Osteoblast (primary cell): ENCODE data around the gene NES. TPM values are rescaled to one million over a fixed set of nuclear protein-coding genes. Genes with fewer than 3 reads are reported as not detected.

Experiments
- DNase-seq: peaks from one replicate; pipeline ENCODE4 v3.0.0; 2011; ENCODE audit warnings: low spot score, mixed read lengths; ENCODE audit not compliant: insufficient read length; ENCODE audit errors: missing footprints
- H2AFZ ChIP-seq: 2 replicates; pipeline ENCODE4 v1.6.0; 2011; ENCODE audit warnings: mild to moderate bottlenecking, low read length
- H3K27ac ChIP-seq: 2 replicates; pipeline ENCODE4 v1.5.1; 2011; ENCODE audit warnings: mild to moderate bottlenecking, low read depth, low read length, moderate library complexity
- H3K27me3 ChIP-seq: 2 replicates; pipeline ENCODE4 v1.6.0; 2012; ENCODE audit warnings: mild to moderate bottlenecking, control low read depth, inconsistent platforms, low read length, moderate library complexity; ENCODE audit not compliant: insufficient read depth
- H3K36me3 ChIP-seq: 2 replicates; pipeline ENCODE4 v1.5.1; 2011; ENCODE audit warnings: mild to moderate bottlenecking, low read length, control low read depth, moderate library complexity; ENCODE audit not compliant: insufficient read depth
- H3K4me1 ChIP-seq: 2 replicates; pipeline ENCODE4 v1.5.1; 2011; ENCODE audit warnings: mild to moderate bottlenecking, low read length, control low read depth, moderate library complexity; ENCODE audit not compliant: insufficient read depth
- H3K4me2 ChIP-seq: 2 replicates; pipeline ENCODE4 v1.6.0; 2011; ENCODE audit warnings: mild to moderate bottlenecking, low read length; ENCODE audit not compliant: insufficient read depth
- H3K4me3 ChIP-seq: fragments of 200-600 bp; sonication (generic); 3 replicates; pipeline ENCODE4 v1.5.1; 2012; ENCODE audit warnings: mild to moderate bottlenecking, low read length, inconsistent platforms; ENCODE audit not compliant: insufficient read depth
- H3K79me2 ChIP-seq: 2 replicates; pipeline ENCODE4 v1.6.0; 2012; ENCODE audit warnings: mild to moderate bottlenecking, low read length, control low read depth, inconsistent platforms; ENCODE audit not compliant: insufficient read depth
- H3K9me3 ChIP-seq: 2 replicates; pipeline ENCODE4 v1.5.1; 2011; ENCODE audit warnings: low read depth, low read length, control low read depth
- H4K20me1 ChIP-seq: 2 replicates; pipeline ENCODE4 v1.6.0; 2012; ENCODE audit warnings: mild to moderate bottlenecking, low read length, control low read depth; ENCODE audit not compliant: insufficient read depth
- total RNA-seq: library from RNA; depleted of rRNA; stranded (reverse); fragments of >200 nt; gene quantifications from 2 replicates; pipeline ENCODE4 v1.2.3, GENCODE V29; 2012
- TF ChIP-seq, protein P1 (sequence below): IDR thresholded peaks from 2 replicates; pipeline ENCODE4 v1.5.1; 2011; ENCODE audit warnings: mild to moderate bottlenecking, low read depth, low read length, moderate library complexity; ENCODE audit errors: extremely low read depth

The NES gene
- total RNA-seq, 1 donor: 0.36 TPM

DNA sequence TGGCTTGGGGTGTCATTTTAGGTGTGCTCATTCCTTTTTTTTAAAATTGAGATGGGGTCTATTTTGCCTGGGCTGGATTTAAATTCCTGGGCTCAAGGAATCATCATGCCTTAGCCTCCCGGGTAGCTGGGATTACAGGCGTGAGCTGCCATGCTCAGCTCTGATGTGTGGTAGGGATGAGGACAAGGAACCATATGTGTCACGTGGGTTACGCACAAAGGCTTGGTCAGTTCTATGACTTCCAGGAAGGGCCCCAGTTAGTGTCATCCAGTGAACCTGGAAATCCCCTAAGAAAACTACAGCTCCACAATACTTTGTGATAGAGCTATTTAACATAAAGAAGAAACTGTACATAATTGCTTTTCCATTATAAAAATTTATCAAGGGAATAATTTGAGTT is 44.3 kb upstream of the NES start:
- H3K9me3 ChIP-seq: no peaks in the 10 kb centered on the region
- no peak overlapping the region for H3K4me3 ChIP-seq
- no peak overlapping the region for H3K4me2 ChIP-seq
- no peak overlapping the region for H3K27ac ChIP-seq
- no peak for DNase-seq
- H3K27me3 ChIP-seq: no peaks in the 10 kb centered on the region
- peaks cover 37% of the 10 kb centered on the region for H4K20me1 ChIP-seq
- H3K79me2 ChIP-seq: peaks cover 44% of the 10 kb centered on the region
- H2AFZ ChIP-seq: no peak overlapping the region
- TF ChIP-seq, protein P1, sequence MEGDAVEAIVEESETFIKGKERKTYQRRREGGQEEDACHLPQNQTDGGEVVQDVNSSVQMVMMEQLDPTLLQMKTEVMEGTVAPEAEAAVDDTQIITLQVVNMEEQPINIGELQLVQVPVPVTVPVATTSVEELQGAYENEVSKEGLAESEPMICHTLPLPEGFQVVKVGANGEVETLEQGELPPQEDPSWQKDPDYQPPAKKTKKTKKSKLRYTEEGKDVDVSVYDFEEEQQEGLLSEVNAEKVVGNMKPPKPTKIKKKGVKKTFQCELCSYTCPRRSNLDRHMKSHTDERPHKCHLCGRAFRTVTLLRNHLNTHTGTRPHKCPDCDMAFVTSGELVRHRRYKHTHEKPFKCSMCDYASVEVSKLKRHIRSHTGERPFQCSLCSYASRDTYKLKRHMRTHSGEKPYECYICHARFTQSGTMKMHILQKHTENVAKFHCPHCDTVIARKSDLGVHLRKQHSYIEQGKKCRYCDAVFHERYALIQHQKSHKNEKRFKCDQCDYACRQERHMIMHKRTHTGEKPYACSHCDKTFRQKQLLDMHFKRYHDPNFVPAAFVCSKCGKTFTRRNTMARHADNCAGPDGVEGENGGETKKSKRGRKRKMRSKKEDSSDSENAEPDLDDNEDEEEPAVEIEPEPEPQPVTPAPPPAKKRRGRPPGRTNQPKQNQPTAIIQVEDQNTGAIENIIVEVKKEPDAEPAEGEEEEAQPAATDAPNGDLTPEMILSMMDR: no peak
- peaks cover 35% of the 10 kb centered on the region for H3K36me3 ChIP-seq
- peaks cover 16% of the 10 kb centered on the region for H3K4me1 ChIP-seq

DNA sequence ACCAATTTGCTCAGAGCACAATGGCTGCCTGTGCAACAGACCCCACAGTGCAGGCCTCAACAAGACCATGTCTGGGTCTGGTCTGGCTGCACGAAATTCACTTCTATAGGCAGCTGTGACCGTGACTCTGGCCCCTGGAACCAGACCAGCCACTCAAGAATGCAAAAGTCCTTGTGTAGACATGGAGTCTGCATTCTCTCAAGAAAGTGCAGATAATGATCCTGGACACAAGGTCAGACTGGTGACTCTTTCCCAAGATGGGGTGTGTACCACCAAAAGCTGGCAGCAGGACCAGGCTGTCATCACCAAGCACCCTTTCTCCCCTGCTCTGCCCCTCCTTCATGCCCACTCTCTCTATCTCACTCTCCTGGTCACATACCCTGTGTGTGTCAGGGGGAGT is 43.9 kb upstream of the NES start:
- H3K27me3 ChIP-seq: no peaks in the 10 kb centered on the region
- peaks cover 12% of the 10 kb centered on the region for H3K4me1 ChIP-seq
- H3K36me3 ChIP-seq: peaks cover 33% of the 10 kb centered on the region

DNA sequence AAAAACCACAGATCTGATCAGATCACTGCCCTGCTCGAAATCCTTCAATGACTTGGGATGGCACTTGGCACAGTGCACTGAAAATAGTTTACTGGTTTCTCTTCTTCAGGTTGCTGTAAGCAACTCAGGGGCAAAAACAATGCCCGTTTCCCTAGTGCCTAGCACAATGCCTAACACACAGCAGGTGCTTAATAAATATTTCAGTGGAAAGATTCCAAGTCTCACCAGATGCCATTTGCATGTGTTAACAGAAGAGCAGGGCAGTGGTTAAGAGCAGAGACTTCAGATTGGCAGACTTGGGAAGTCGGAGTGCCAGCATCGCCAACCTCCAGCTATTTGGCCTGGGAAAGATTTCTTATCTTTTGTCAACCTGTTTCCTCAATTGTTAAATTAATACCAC is 40.1 kb upstream of the NES start:
- Histone ChIP-seq H3K4me3 (no peak overlapping the region), H3K4me1 (peaks cover 14% of the 10 kb centered on the region), H4K20me1 (peaks cover 3% of the 10 kb centered on the region), H3K9me3 (no peaks in the 10 kb centered on the region), H3K27ac (no peak overlapping the region), H2AFZ (no peak overlapping the region), H3K4me2 (no peak overlapping the region), H3K79me2 (peaks cover 5% of the 10 kb centered on the region), H3K36me3 (peaks cover 6% of the 10 kb centered on the region), H3K27me3 (no peaks in the 10 kb centered on the region)
- TF ChIP-seq, protein P1: no peak
- no peak for DNase-seq

More for the DNA sequence above, 43.9 kb upstream of the NES start:
- TF ChIP-seq, protein P1: no peak
- Histone ChIP-seq H3K4me2 (no peak overlapping the region), H3K9me3 (no peaks in the 10 kb centered on the region), H3K79me2 (peaks cover 40% of the 10 kb centered on the region), H3K4me3 (no peak overlapping the region), H2AFZ (no peak overlapping the region), H3K27ac (no peak overlapping the region), H4K20me1 (peaks cover 33% of the 10 kb centered on the region)
- DNase-seq: no peak

DNA sequence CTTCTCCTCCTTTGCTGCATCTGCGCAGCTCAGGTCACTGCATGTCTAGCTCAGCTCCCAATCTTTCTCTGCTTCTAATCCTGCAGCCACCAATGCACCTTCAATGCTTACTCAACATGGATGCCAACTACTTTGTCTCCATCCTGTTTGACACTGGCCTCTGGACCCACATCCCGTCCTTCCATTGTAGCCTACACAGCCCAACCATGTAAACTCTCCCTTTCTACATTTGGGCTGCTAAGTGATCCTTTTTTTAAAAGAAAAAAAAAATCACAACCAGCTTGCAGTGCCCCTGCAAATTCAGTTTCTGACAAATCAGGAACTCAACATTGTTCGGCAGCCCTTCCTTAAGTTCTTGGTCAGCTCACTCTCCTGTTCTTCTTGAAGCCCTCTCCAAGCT is 37.6 kb upstream of the NES start:
- DNase-seq: no peak
- Histone ChIP-seq H3K4me3 (no peak overlapping the region), H4K20me1 (no peaks in the 10 kb centered on the region), H2AFZ (no peak overlapping the region), H3K36me3 (no peaks in the 10 kb centered on the region), H3K4me2 (no peak overlapping the region), H3K79me2 (no peaks in the 10 kb centered on the region), H3K27me3 (no peaks in the 10 kb centered on the region), H3K4me1 (peaks cover 31% of the 10 kb centered on the region), H3K27ac (no peak overlapping the region), H3K9me3 (no peaks in the 10 kb centered on the region)
- TF ChIP-seq, protein P1: no peak
